Umbilical cord (tissue), 2 donors: Measurements from ENCODE around the gene POLA2. TPM values are rescaled to one million over a fixed set of nuclear protein-coding genes. Genes with fewer than 3 reads are reported as not detected.
"Not testable (repeated sequence)": the region's sequence is repeated elsewhere in the genome, so short reads cannot be mapped to it uniquely, and the experiment has no call there.

Experiments used
- DNase-seq: peaks from one replicate; pipeline ENCODE4 v3.0.0-alpha.2; 2015; ENCODE audit warnings: low spot score
- total RNA-seq: library from RNA; depleted of rRNA; stranded (reverse); fragments of >200 nt; gene quantifications from one replicate; pipeline ENCODE4 v1.2.3, GENCODE V29; 2014; ENCODE audit warnings: low replicate concordance; ENCODE audit not compliant: insufficient read depth

Gene POLA2
- total RNA-seq, 1 donor from 2014 or later: 3.6 TPM

GRCh38 chr11:65330544-65330943 lies 68.8 kb downstream of the POLA2 start:
- no peak for DNase-seq

GRCh38 chr11:65332591-65332990 lies 70.8 kb downstream of the POLA2 start:
- not testable (repeated sequence) for DNase-seq

- DNase-seq: no peak
Measured at GRCh38 chr11:65334696-65335295, 73.0 kb downstream of the POLA2 start.

GRCh38 chr11:65338676-65339075 lies 76.9 kb downstream of the POLA2 start:
- no peak for DNase-seq

- no peak for DNase-seq
Measured at GRCh38 chr11:65340226-65340625, 78.5 kb downstream of the POLA2 start.

GRCh38 chr11:65341856-65342255 lies 80.1 kb downstream of the POLA2 start:
- no peak for DNase-seq

Other genes with a start within 250 kb of the POLA2 start
- 60.2 TPM for gene ARL2, start 247.8 kb upstream of the POLA2 start, total RNA-seq
- gene SNX15, start 234.5 kb upstream of the POLA2 start, total RNA-seq: 19.0 TPM
- gene SAC3D1, start 220.8 kb upstream of the POLA2 start, total RNA-seq: 11.8 TPM
- 4.1 TPM for gene NAALADL1, start 203.4 kb upstream of the POLA2 start, total RNA-seq
- gene CDCA5, start 177.9 kb upstream of the POLA2 start, total RNA-seq: 3.1 TPM
- 28.6 TPM for gene ZFPL1, start 177.7 kb upstream of the POLA2 start, total RNA-seq
- 117 TPM for gene VPS51, start 165.7 kb upstream of the POLA2 start, total RNA-seq
- 15.2 TPM for gene TM7SF2, start 150.1 kb upstream of the POLA2 start, total RNA-seq
- gene ZNHIT2, start 144.3 kb upstream of the POLA2 start, total RNA-seq: 5.8 TPM
- 267 TPM for gene FAU, start 139.8 kb upstream of the POLA2 start, total RNA-seq
- 19.5 TPM for gene MRPL49, start 139.6 kb upstream of the POLA2 start, total RNA-seq
- 13.0 TPM for gene SYVN1, start 127.4 kb upstream of the POLA2 start, total RNA-seq
- gene SPDYC, start 91.7 kb upstream of the POLA2 start, total RNA-seq: not detected
- gene CAPN1, start 80.0 kb upstream of the POLA2 start, total RNA-seq: 59.5 TPM
- gene CDC42EP2, start 52.9 kb downstream of the POLA2 start, total RNA-seq: 8.4 TPM
- 34.7 TPM for gene DPF2, start 71.9 kb downstream of the POLA2 start, total RNA-seq
- gene TIGD3, start 92.8 kb downstream of the POLA2 start, total RNA-seq: 1.4 TPM
- 5.3 TPM for gene SLC25A45, start 120.7 kb downstream of the POLA2 start, total RNA-seq
- 80.2 TPM for gene FRMD8, start 124.7 kb downstream of the POLA2 start, total RNA-seq
- gene NEAT1, start 160.8 kb downstream of the POLA2 start, total RNA-seq: 74.6 TPM
- 14,533 TPM for gene MALAT1, start 237.1 kb downstream of the POLA2 start, total RNA-seq